K562 (cell line): ENCODE results near the gene TAF10. TPM values are rescaled to one million over a fixed set of nuclear protein-coding genes. Genes with fewer than 3 reads are reported as not detected.

Experiments used
- ATAC-seq: fragments of 200-7000 bp; cut with Tn5 transposase; 3 replicates; pipeline ENCODE4 v1.9.1; 2020; ENCODE audit warnings: moderate library complexity
- BruUV-seq: library from RNA; stranded (reverse); fragments of 400-500 nt; replicated peaks from 2 replicates; lab custom pipeline; 2021; lab: Mats Ljungman, UMichigan
- CTCF ChIA-PET: fragments of 300-600 bp; formaldehyde crosslinking; extraction: SDS; loops from one replicate; lab custom pipeline; 2021; ENCODE audit warnings: low intra/inter-chr PET ratio; lab: Yijun Ruan, JAX
- POLR2A ChIA-PET: fragments of 300-600, 350-650 bp; sonication (Branson Sonifier 250); formaldehyde crosslinking; extraction: SDS; loops from one replicate; lab custom pipeline; 2021; ENCODE audit warnings: antibody characterized with exemption, inconsistent platforms; lab: Yijun Ruan, JAX
- DNase-seq, 4 experiments: peaks; one replicate each; pipeline versions ENCODE4 v3.0.0 to v3.0.0-alpha.2; 2011 to 2018; ENCODE audit warnings: low spot score in 3 of 4, mixed read lengths in 3 of 4; ENCODE audit errors: extremely low read depth in 1 of 4
- FAIRE-seq: peaks from 2 replicates; lab custom pipeline; 2011; peaks lifted over from hg19 to GRCh38; lab: Jason Lieb, UNC
- H2AFZ ChIP-seq: 2 replicates; pipeline ENCODE4 v1.6.0; 2011; ENCODE audit warnings: low read depth, low read length, control low read depth, inconsistent platforms
- H3K27ac ChIP-seq: fragments of 200-600 bp; 3 replicates; pipeline ENCODE4 v1.8.0; 2011; ENCODE audit warnings: low read depth, mild to moderate bottlenecking, control low read depth, inconsistent platforms, low read length, moderate library complexity, mixed read lengths; ENCODE audit errors: extremely low read depth
- H3K27me3 ChIP-seq, 2 experiments: fragments of 300-600 bp in 1 of 2; 2 replicates in 1 of 2; 3 replicates in 1 of 2; pipeline versions ENCODE4 v1.6.0 to v1.8.0; 2011; ENCODE audit warnings: inconsistent platforms in 2 of 2, low read length in 2 of 2, mild to moderate bottlenecking in 1 of 2, mixed read lengths in 1 of 2, moderate library complexity in 1 of 2; ENCODE audit not compliant: control insufficient read depth in 2 of 2, insufficient read depth in 2 of 2
- H3K36me3 ChIP-seq: fragments of 300-600 bp; 3 replicates; pipeline ENCODE4 v1.8.0; 2011; ENCODE audit warnings: mild to moderate bottlenecking, low read length, inconsistent platforms; ENCODE audit not compliant: control insufficient read depth, insufficient read depth
- H3K4me1 ChIP-seq, 2 experiments: fragments of 200-600 bp in 1 of 2; replicated peaks in 1 of 2; 2 replicates in 1 of 2; 3 replicates in 1 of 2; pipeline versions ENCODE4 v1.5.1 to v1.8.0; 2011; ENCODE audit warnings: inconsistent platforms in 2 of 2, low read length in 2 of 2, mild to moderate bottlenecking in 1 of 2, mixed read lengths in 1 of 2, moderate library complexity in 1 of 2; ENCODE audit not compliant: control insufficient read depth in 2 of 2, insufficient read depth in 2 of 2
- H3K4me2 ChIP-seq: 2 replicates; pipeline ENCODE4 v1.6.1; 2011; ENCODE audit warnings: low read length, control low read depth, inconsistent platforms, mixed read lengths; ENCODE audit not compliant: insufficient read depth
- H3K4me3 ChIP-seq: fragments of 200-600 bp; sonication (generic), shearing (Covaris generic); 2 replicates; pipeline ENCODE4 v1.5.1; 2016; ENCODE audit warnings: control low read depth, inconsistent platforms
- H3K79me2 ChIP-seq: fragments of 200-600 bp; 3 replicates; pipeline ENCODE4 v1.8.0; 2011; ENCODE audit warnings: low read length, inconsistent platforms; ENCODE audit not compliant: control insufficient read depth, insufficient read depth
- H3K9ac ChIP-seq, 2 experiments: 2 replicates each; pipeline versions ENCODE4 v1.6.0 to v1.6.1; 2011; ENCODE audit warnings: low read depth in 2 of 2, low read length in 2 of 2, control low read depth in 1 of 2, inconsistent platforms in 1 of 2, mild to moderate bottlenecking in 1 of 2, mixed read lengths in 1 of 2; ENCODE audit not compliant: insufficient read depth in 1 of 2
- H3K9me1 ChIP-seq: one replicate; pipeline ENCODE4 v1.6.0; 2011; ENCODE audit warnings: inconsistent platforms, mild to moderate bottlenecking, low read length, moderate library complexity; ENCODE audit not compliant: control insufficient read depth, insufficient read depth
- H3K9me3 ChIP-seq: replicated peaks from 2 replicates; pipeline ENCODE4 v1.5.1; 2011; ENCODE audit warnings: low read depth, low read length, inconsistent platforms; ENCODE audit not compliant: control insufficient read depth, insufficient read depth
- H4K20me1 ChIP-seq: replicated peaks from 2 replicates; pipeline ENCODE4 v1.6.1; 2011; ENCODE audit warnings: low read length, inconsistent platforms, mixed read lengths; ENCODE audit not compliant: control insufficient read depth, insufficient read depth
- BCL6 ChIP-seq: fragments of 250-450 bp; sonication (Bioruptor Pico); IDR thresholded peaks from 2 replicates; pipeline ENCODE4 v1.4.0; 2020
- CC2D1A ChIP-seq: fragments of 450-650 bp; IDR thresholded peaks from 2 replicates; pipeline ENCODE4 v1.6.1; 2017; ENCODE audit warnings: mild to moderate bottlenecking
- DDX20 ChIP-seq: fragments of 450-650 bp; IDR thresholded peaks from 2 replicates; pipeline ENCODE4 v1.6.1; 2016; ENCODE audit warnings: missing genetic modification characterization, low read depth, mild to moderate bottlenecking, missing compliant biosample characterization, moderate library complexity
- JUND ChIP-seq, 2 experiments: IDR thresholded peaks; 2 replicates in 1 of 2; 3 replicates in 1 of 2; pipeline ENCODE4 v1.6.1; 2011; ENCODE audit warnings: borderline replicate concordance in 2 of 2, low read depth in 2 of 2, low read length in 2 of 2, improper control_type of control experiment in 1 of 2, missing biosample characterization in 1 of 2, missing genetic modification characterization in 1 of 2, missing genetic modification reagents in 1 of 2
- NONO ChIP-seq, 2 experiments: fragments of 200-400 bp in 1 of 2; fragments of 450-650 bp in 1 of 2; formaldehyde crosslinking in 1 of 2; IDR thresholded peaks; 2 replicates each; pipeline ENCODE4 v1.6.1; 2017; ENCODE audit warnings: low read depth in 2 of 2, mild to moderate bottlenecking in 2 of 2, moderate library complexity in 2 of 2, low read length in 1 of 2
- RNF2 ChIP-seq: sonication (generic); IDR thresholded peaks from 2 replicates; pipeline ENCODE4 v1.6.1; 2016
- SMARCE1 ChIP-seq: fragments of 450-650 bp; IDR thresholded peaks from 2 replicates; pipeline ENCODE4 v1.7.1; 2016; ENCODE audit warnings: mild to moderate bottlenecking
- U2AF2 ChIP-seq: fragments of 200-400 bp; formaldehyde crosslinking; optimal IDR thresholded peaks from 2 replicates; pipeline ENCODE3; 2017; ENCODE audit warnings: low read depth, mild to moderate bottlenecking, low read length
- YY1 ChIP-seq, 3 experiments: IDR thresholded peaks; 2 replicates each; pipeline ENCODE4 v1.6.1; 2011; ENCODE audit warnings: low read length in 2 of 3, mild to moderate bottlenecking in 2 of 3, moderate library complexity in 2 of 3, borderline replicate concordance in 1 of 3, control low read depth in 1 of 3, low read depth in 1 of 3; ENCODE audit not compliant: insufficient read depth in 3 of 3, insufficient replicate concordance in 2 of 3, control insufficient read depth in 1 of 3, insufficient read length in 1 of 3; ENCODE audit errors: extremely low read depth in 1 of 3
- ZBED1 ChIP-seq: IDR thresholded peaks from 2 replicates; pipeline ENCODE4 v1.6.1; 2014
- ZNF133 ChIP-seq: fragments of 250-450 bp; sonication (Bioruptor Pico); IDR thresholded peaks from 2 replicates; pipeline ENCODE4 v1.4.0; 2020; ENCODE audit warnings: mild to moderate bottlenecking
- ZNF780A ChIP-seq: fragments of 250-450 bp; sonication (Bioruptor Pico); IDR thresholded peaks from 2 replicates; pipeline ENCODE4 v1.5.0; 2021; ENCODE audit warnings: mild to moderate bottlenecking
- WGBS: fragments of 100-300 bp; shearing (Covaris generic); methylation state at CpG from one replicate; pipeline ENCODE4 v1.1.6; 2016; ENCODE audit warnings: low coverage, mixed read lengths; ENCODE audit not compliant: insufficient coverage; ENCODE audit errors: missing lambda C conversion rate; 5-methylcytosine and 5-hydroxymethylcytosine counted together
- in situ Hi-C: fragments of 300-500 bp; cut with MboI; formaldehyde crosslinking; loops from 4 replicates; pipeline ENCODE4 v1.15.0; 2018; ENCODE audit warnings: inconsistent platforms, mixed read lengths
- intact Hi-C: fragments of 100-400 bp; cut with micrococcal nuclease; formaldehyde crosslinking; loops from 2 replicates; pipeline ENCODE4 v1.14.2; 2022
- polyA plus RNA-seq, 8 experiments: library from polyadenylated mRNA; depleted of rRNA in 4 of 8; stranded (reverse) in 5 of 8; unstranded in 3 of 8; fragments of >200 nt; fragmentation: Nextera tagmentation in 2 of 8; fragmentation: Illumina TruSeq in 1 of 8; extraction: Ambion mirVana in 2 of 8; extraction: Trizol in 1 of 8; gene quantifications; 2 replicates each; pipeline versions ENCODE4 v1.2.1 to v1.2.3, GENCODE V29; 2011 to 2014; ENCODE audit warnings: inconsistent platforms in 1 of 8, missing spikeins in 1 of 8
- total RNA-seq, 7 experiments: library from RNA; depleted of rRNA in 6 of 7; stranded (reverse); fragments of >200 nt in 6 of 7; fragmentation: Illumina TruSeq in 2 of 7; extraction: Trizol in 2 of 7; gene quantifications; 2 replicates each; pipeline versions ENCODE4 v1.2.1 to v1.2.3, GENCODE V29; 2011 to 2021; ENCODE audit warnings: low replicate concordance in 1 of 7
- TF ChIP-seq, protein P1 (sequence below): fragments of 450-650 bp; IDR thresholded peaks from 2 replicates; pipeline ENCODE4 v1.6.1; 2016; ENCODE audit warnings: antibody characterized with exemption
- TF ChIP-seq, protein P2 (sequence below): IDR thresholded peaks from 3 replicates; pipeline ENCODE4 v1.6.1; 2011; ENCODE audit warnings: borderline replicate concordance, mild to moderate bottlenecking, moderate library complexity; ENCODE audit not compliant: insufficient read length; ENCODE audit errors: extremely low read depth

Gene TAF10
- total and polyA plus RNA-seq, 9 of the 15 experiments (the other 6 are each of a cell fraction or from before 2014, with no cell fraction given): 19.5 to 197 (median 121) TPM

DNA sequence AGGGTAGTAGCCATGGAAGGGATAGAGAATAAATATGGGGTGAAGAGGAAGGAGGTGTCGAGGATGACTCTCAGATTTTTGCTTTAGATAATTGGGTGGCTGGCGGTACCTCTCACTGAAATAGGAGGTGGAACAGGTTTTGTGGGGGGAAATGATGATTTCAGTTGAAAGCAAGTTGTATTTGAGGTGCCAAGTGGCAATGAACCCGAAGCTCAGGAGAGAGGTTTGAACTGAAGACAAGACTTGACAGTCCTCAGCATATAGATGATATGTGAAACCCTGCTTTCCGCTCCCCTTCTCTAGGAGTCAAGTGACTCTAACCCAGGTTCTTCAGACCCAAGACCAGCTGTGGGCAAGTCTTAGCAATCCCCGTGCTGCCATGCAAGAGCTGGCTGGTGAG, 42.3 kb downstream of the TAF10 start:
- no TSS peak for BruUV-seq
- FAIRE-seq (no peak), DNase-seq (no peak), ATAC-seq (no peak; the same call in 2 of the 3 replicates)
- POLR2A ChIA-PET: interaction anchor here (0.6 to 1.1 kb wide), 2 partner anchors 15 to 88 kb away, joined by 3 to 4 read pairs; partner anchors contain the start of genes ARFIP2 and TIMM10B
- Histone ChIP-seq H4K20me1 (no peaks in the 10 kb centered on the region), H3K9me3 (no peaks in the 10 kb centered on the region), H2AFZ (peak overlapping the region; percentile 46), H3K9ac (peak overlapping the region in 1 of 2 experiments; percentile 37; a peak in 2 of 4 replicates), H3K4me3 (no peak overlapping the region), H3K4me1 (peaks cover 32 to 45% of the 10 kb centered on the region in 2 experiments), H3K27ac (peak overlapping the region; percentile 25; the same call in 1 of the 3 replicates), H3K27me3 (no peaks in the 10 kb centered on the region), H3K79me2 (no peaks in the 10 kb centered on the region), H3K36me3 (no peaks in the 10 kb centered on the region), H3K4me2 (peak overlapping the region; percentile 53), H3K9me1 (peaks cover 8% of the 10 kb centered on the region)
- intact Hi-C loops: loop anchor here (2.0 kb wide), 2 partner anchors 33 to 39 kb away; partner anchors contain the start of genes ILK and RRP8
- CTCF ChIA-PET: no interaction called here
- in situ Hi-C loops: no loop called here
- 24% methylated on average over 5 of the region's 5 CpGs for WGBS
- TF ChIP-seq JUND (IDR thresholded peaks at IDR 0.05; ENCODE audit: borderline replicate concordance, low read depth, low read length): peak; percentile 5; the same call in 1 of the 2 replicates
- TF ChIP-seq JUND (tag; IDR thresholded peaks at IDR 0.05; ENCODE audit: borderline replicate concordance, low read depth, low read length): no peak
- no peak for TF ChIP-seq ZNF133 (CRISPR knock-in tag)
- no peak for TF ChIP-seq CC2D1A
- no peak for TF ChIP-seq DDX20
- TF ChIP-seq U2AF2: no peak
- 0 out of 4 replicates have a peak, but pooled peaks of 1 of the 2 experiments have one; percentile 28 for TF ChIP-seq NONO (IDR thresholded peaks at IDR 0.05; ENCODE audit: low read depth in 2 of 2, low read length in 1 of 2)
- no peak for TF ChIP-seq ZNF780A (CRISPR knock-in tag)
- TF ChIP-seq YY1 (IDR thresholded peaks at IDR 0.05; ENCODE audit: borderline replicate concordance in 1 of 3, control insufficient read depth in 1 of 3, extremely low read depth in 1 of 3, insufficient read depth in 3 of 3, insufficient read length in 1 of 3, insufficient replicate concordance in 2 of 3, low read depth in 1 of 3, low read length in 2 of 3): no peak
- TF ChIP-seq ZBED1: no peak
- TF ChIP-seq, protein P1, sequence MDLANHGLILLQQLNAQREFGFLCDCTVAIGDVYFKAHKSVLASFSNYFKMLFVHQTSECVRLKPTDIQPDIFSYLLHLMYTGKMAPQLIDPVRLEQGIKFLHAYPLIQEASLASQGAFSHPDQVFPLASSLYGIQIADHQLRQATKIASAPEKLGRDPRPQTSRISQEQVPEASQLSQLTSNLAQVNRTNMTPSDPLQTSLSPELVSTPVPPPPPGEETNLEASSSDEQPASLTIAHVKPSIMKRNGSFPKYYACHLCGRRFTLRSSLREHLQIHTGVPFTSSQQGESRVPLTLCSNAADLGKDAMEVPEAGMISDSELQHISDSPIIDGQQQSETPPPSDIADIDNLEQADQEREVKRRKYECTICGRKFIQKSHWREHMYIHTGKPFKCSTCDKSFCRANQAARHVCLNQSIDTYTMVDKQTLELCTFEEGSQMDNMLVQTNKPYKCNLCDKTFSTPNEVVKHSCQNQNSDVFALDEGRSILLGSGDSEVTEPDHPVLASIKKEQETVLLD: no peak
- no peak for TF ChIP-seq BCL6 (CRISPR knock-in tag)
- TF ChIP-seq SMARCE1: no peak; the same call in 1 of the 2 replicates
- TF ChIP-seq, protein P2, sequence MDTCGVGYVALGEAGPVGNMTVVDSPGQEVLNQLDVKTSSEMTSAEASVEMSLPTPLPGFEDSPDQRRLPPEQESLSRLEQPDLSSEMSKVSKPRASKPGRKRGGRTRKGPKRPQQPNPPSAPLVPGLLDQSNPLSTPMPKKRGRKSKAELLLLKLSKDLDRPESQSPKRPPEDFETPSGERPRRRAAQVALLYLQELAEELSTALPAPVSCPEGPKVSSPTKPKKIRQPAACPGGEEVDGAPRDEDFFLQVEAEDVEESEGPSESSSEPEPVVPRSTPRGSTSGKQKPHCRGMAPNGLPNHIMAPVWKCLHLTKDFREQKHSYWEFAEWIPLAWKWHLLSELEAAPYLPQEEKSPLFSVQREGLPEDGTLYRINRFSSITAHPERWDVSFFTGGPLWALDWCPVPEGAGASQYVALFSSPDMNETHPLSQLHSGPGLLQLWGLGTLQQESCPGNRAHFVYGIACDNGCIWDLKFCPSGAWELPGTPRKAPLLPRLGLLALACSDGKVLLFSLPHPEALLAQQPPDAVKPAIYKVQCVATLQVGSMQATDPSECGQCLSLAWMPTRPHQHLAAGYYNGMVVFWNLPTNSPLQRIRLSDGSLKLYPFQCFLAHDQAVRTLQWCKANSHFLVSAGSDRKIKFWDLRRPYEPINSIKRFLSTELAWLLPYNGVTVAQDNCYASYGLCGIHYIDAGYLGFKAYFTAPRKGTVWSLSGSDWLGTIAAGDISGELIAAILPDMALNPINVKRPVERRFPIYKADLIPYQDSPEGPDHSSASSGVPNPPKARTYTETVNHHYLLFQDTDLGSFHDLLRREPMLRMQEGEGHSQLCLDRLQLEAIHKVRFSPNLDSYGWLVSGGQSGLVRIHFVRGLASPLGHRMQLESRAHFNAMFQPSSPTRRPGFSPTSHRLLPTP: no peak
- TF ChIP-seq RNF2: no peak
